IMR-90 (cell line): ENCODE data around the gene SRC. TPM values are rescaled to one million over a fixed set of nuclear protein-coding genes. Genes with fewer than 3 reads are reported as not detected.

Source experiments
- ATAC-seq: fragments of 200-7000 bp; cut with Tn5 transposase; 2 replicates; pipeline ENCODE4 v1.9.1; 2020; ENCODE audit warnings: low read depth, mild to moderate bottlenecking, moderate library complexity
- BruUV-seq: library from RNA; stranded (reverse); fragments of 400-500 nt; replicated peaks from 2 replicates; lab custom pipeline; 2021; lab: Mats Ljungman, UMichigan
- CTCF ChIA-PET: fragments of 300-600 bp; formaldehyde crosslinking; extraction: SDS; loops from one replicate; lab custom pipeline; 2021; ENCODE audit warnings: antibody characterized with exemption; lab: Yijun Ruan, JAX
- POLR2A ChIA-PET: fragments of 300-600 bp; sonication (Branson Sonifier 250); formaldehyde crosslinking; loops from one replicate; lab custom pipeline; 2022; ENCODE audit warnings: antibody characterized with exemption; ENCODE audit not compliant: unreplicated experiment; lab: Charles Lee
- DNase-seq: peaks from one replicate; pipeline ENCODE4 v3.0.0; 2013
- H2AFZ ChIP-seq: replicated peaks from 2 replicates; pipeline ENCODE3; 2013; ENCODE audit warnings: low read length, mild to moderate bottlenecking; ENCODE audit not compliant: poor library complexity
- H2AK5ac ChIP-seq: 2 replicates; pipeline ENCODE4 v1.6.1; 2013; ENCODE audit warnings: low read depth, low read length, inconsistent platforms
- H2AK9ac ChIP-seq: replicated peaks from 2 replicates; pipeline ENCODE3; 2013; ENCODE audit warnings: mild to moderate bottlenecking, low read depth, low read length, moderate library complexity; ENCODE audit not compliant: poor library complexity
- H2BK120ac ChIP-seq: 2 replicates; pipeline ENCODE4 v1.6.1; 2013; ENCODE audit warnings: low read depth, low read length, inconsistent platforms
- H2BK15ac ChIP-seq: 3 replicates; pipeline ENCODE4 v1.6.1; 2013; ENCODE audit warnings: low read depth, low read length, inconsistent platforms
- H2BK20ac ChIP-seq: 2 replicates; pipeline ENCODE4 v1.6.1; 2013; ENCODE audit warnings: low read depth, mild to moderate bottlenecking, inconsistent platforms, low read length, moderate library complexity
- H2BK5ac ChIP-seq: 2 replicates; pipeline ENCODE4 v1.6.1; 2013; ENCODE audit warnings: mild to moderate bottlenecking, low read depth, low read length, inconsistent platforms; ENCODE audit not compliant: poor library complexity, severe bottlenecking
- H3K14ac ChIP-seq: replicated peaks from 2 replicates; pipeline ENCODE4 v1.6.1; 2013; ENCODE audit warnings: low read depth, low read length, inconsistent platforms
- H3K18ac ChIP-seq: 2 replicates; pipeline ENCODE4 v1.6.1; 2013; ENCODE audit warnings: low read depth, low read length, control low read depth
- H3K23ac ChIP-seq: 2 replicates; pipeline ENCODE4 v1.6.1; 2013; ENCODE audit warnings: low read depth, low read length, inconsistent platforms
- H3K27ac ChIP-seq: 2 replicates; pipeline ENCODE4 v1.5.1; 2013; ENCODE audit warnings: mild to moderate bottlenecking, control low read depth, low read length; ENCODE audit not compliant: insufficient read depth
- H3K27me3 ChIP-seq: 2 replicates; pipeline ENCODE4 v1.6.1; 2013; ENCODE audit warnings: low read length; ENCODE audit not compliant: control insufficient read depth, insufficient read depth
- H3K36me3 ChIP-seq: 2 replicates; pipeline ENCODE4 v1.6.1; 2013; ENCODE audit warnings: low read length, mixed read lengths; ENCODE audit not compliant: control insufficient read depth, insufficient read depth
- H3K4ac ChIP-seq: 2 replicates; pipeline ENCODE4 v1.6.1; 2013; ENCODE audit warnings: low read depth, low read length, inconsistent platforms
- H3K4me1 ChIP-seq: 2 replicates; pipeline ENCODE4 v1.6.1; 2013; ENCODE audit warnings: low read length, mixed read lengths; ENCODE audit not compliant: control insufficient read depth, insufficient read depth
- H3K4me2 ChIP-seq: 2 replicates; pipeline ENCODE4 v1.6.1; 2013; ENCODE audit warnings: low read depth, mild to moderate bottlenecking, control low read depth, low read length, moderate library complexity
- H3K4me3 ChIP-seq: 2 replicates; pipeline ENCODE4 v1.5.1; 2013; ENCODE audit warnings: low read depth, mild to moderate bottlenecking, control low read depth, low read length, moderate library complexity; ENCODE audit not compliant: insufficient read depth
- H3K56ac ChIP-seq: 2 replicates; pipeline ENCODE4 v1.6.1; 2013; ENCODE audit warnings: low read length, inconsistent platforms; ENCODE audit not compliant: insufficient read depth; ENCODE audit errors: extremely low read depth
- H3K79me1 ChIP-seq, 2 experiments: 2 replicates each; pipeline ENCODE4 v1.6.1; 2013; ENCODE audit warnings: low read length in 2 of 2, inconsistent platforms in 1 of 2, low read depth in 1 of 2
- H3K9ac ChIP-seq: 2 replicates; pipeline ENCODE4 v1.6.1; 2013; ENCODE audit warnings: low read depth, low read length, control low read depth
- H3K9me1 ChIP-seq: 2 replicates; pipeline ENCODE4 v1.6.1; 2013; ENCODE audit warnings: low read length, inconsistent platforms; ENCODE audit not compliant: insufficient read depth
- H3K9me3 ChIP-seq: 2 replicates; pipeline ENCODE4 v1.6.1; 2013; ENCODE audit warnings: low read length; ENCODE audit not compliant: control insufficient read depth, insufficient read depth
- H4K20me1 ChIP-seq: 2 replicates; pipeline ENCODE4 v1.6.1; 2013; ENCODE audit warnings: low read length, inconsistent platforms; ENCODE audit not compliant: insufficient read depth
- H4K5ac ChIP-seq: 2 replicates; pipeline ENCODE4 v1.6.1; 2013; ENCODE audit warnings: mild to moderate bottlenecking, low read depth, low read length, control low read depth
- H4K8ac ChIP-seq, 2 experiments: 2 replicates each; pipeline ENCODE4 v1.6.1; 2013; ENCODE audit warnings: low read depth in 2 of 2, low read length in 2 of 2, control low read depth in 1 of 2, inconsistent platforms in 1 of 2
- H4K91ac ChIP-seq: 2 replicates; pipeline ENCODE4 v1.6.1; 2013; ENCODE audit warnings: low read depth, low read length, inconsistent platforms; ENCODE audit not compliant: insufficient read depth
- BHLHE40 ChIP-seq: fragments of 150-350 bp; IDR thresholded peaks from 2 replicates; pipeline ENCODE4 v1.6.1; 2016; ENCODE audit warnings: mild to moderate bottlenecking, low read depth, low read length
- CEBPB ChIP-seq: IDR thresholded peaks from 2 replicates; pipeline ENCODE4 v1.6.1; 2012; ENCODE audit warnings: low read depth, low read length, improper control_type of control experiment
- CHD1 ChIP-seq: IDR thresholded peaks from 2 replicates; pipeline ENCODE4 v1.6.1; 2012; ENCODE audit warnings: low read depth, low read length, improper control_type of control experiment
- CTCF ChIP-seq: conservative IDR thresholded peaks from 2 replicates; pipeline ENCODE4 v1.5.1; 2012; ENCODE audit warnings: mild to moderate bottlenecking, low read depth, low read length, improper control_type of control experiment
- ELK1 ChIP-seq: fragments of 150-350 bp; IDR thresholded peaks from 2 replicates; pipeline ENCODE4 v1.6.1; 2016; ENCODE audit warnings: low read depth, mild to moderate bottlenecking, low read length, moderate library complexity, borderline replicate concordance
- MAFK ChIP-seq: IDR thresholded peaks from 2 replicates; pipeline ENCODE4 v1.6.1; 2012; ENCODE audit warnings: low read depth, low read length, improper control_type of control experiment
- MAZ ChIP-seq: IDR thresholded peaks from 2 replicates; pipeline ENCODE4 v1.6.1; 2012; ENCODE audit warnings: low read depth, mild to moderate bottlenecking, low read length, improper control_type of control experiment, moderate library complexity, borderline replicate concordance
- MXI1 ChIP-seq: IDR thresholded peaks from 2 replicates; pipeline ENCODE4 v1.6.1; 2012; ENCODE audit warnings: low read depth, mild to moderate bottlenecking, low read length, moderate library complexity, borderline replicate concordance
- NFE2L2 ChIP-seq: fragments of 150-350 bp; IDR thresholded peaks from 2 replicates; pipeline ENCODE4 v1.6.1; 2016; ENCODE audit warnings: low read depth, mild to moderate bottlenecking, low read length
- POLR2A ChIP-seq: IDR thresholded peaks from 2 replicates; pipeline ENCODE4 v1.6.1; 2012; ENCODE audit warnings: mild to moderate bottlenecking, low read depth, low read length
- RAD21 ChIP-seq: IDR thresholded peaks from 2 replicates; pipeline ENCODE4 v1.6.1; 2012; ENCODE audit warnings: low read length, improper control_type of control experiment
- RCOR1 ChIP-seq: IDR thresholded peaks from 2 replicates; pipeline ENCODE4 v1.6.1; 2012; ENCODE audit warnings: mild to moderate bottlenecking, low read length, improper control_type of control experiment; ENCODE audit not compliant: insufficient replicate concordance
- RFX5 ChIP-seq: IDR thresholded peaks from 2 replicates; pipeline ENCODE4 v1.8.0; 2012; ENCODE audit warnings: low read depth, mild to moderate bottlenecking, low read length, moderate library complexity
- USF2 ChIP-seq: fragments of 150-350 bp; IDR thresholded peaks from 2 replicates; pipeline ENCODE4 v1.6.1; 2017; ENCODE audit warnings: mild to moderate bottlenecking, antibody characterized with exemption, low read length, low read depth
- WGBS, 2 experiments: methylation state at CpG; one replicate each; pipeline versions ENCODE4 v1.1.5 to v1.1.7; 2013; ENCODE audit warnings: missing lambda C conversion rate in 2 of 2; ENCODE audit not compliant: insufficient read length in 1 of 2; ENCODE audit errors: extremely low coverage in 2 of 2; 5-methylcytosine and 5-hydroxymethylcytosine counted together
- dilution Hi-C: fragments of 300-500 bp; cut with HindIII; formaldehyde crosslinking; loops from one replicate; pipeline ENCODE4 v1.14.3; 2018; ENCODE audit warnings: low sequenced_read_pairs; ENCODE audit not compliant: unreplicated experiment
- in situ Hi-C: fragments of 300-500 bp; cut with MboI; formaldehyde crosslinking; loops from 3 replicates; pipeline ENCODE4 v1.14.3; 2019; ENCODE audit warnings: low sequenced_read_pairs, inconsistent platforms, mixed read lengths
- intact Hi-C: fragments of 100-400 bp; cut with micrococcal nuclease; formaldehyde crosslinking; loops from 2 replicates; pipeline ENCODE4 v1.10.0; 2022
- polyA plus RNA-seq, 3 experiments: library from polyadenylated mRNA; depleted of rRNA; stranded (reverse); fragments of >200 nt; gene quantifications; 2 replicates each; pipeline ENCODE4 v1.2.3, GENCODE V29; 2012; ENCODE audit warnings: low replicate concordance in 1 of 3
- total RNA-seq: library from RNA; depleted of rRNA; stranded (reverse); fragments of >200 nt; gene quantifications from 2 replicates; pipeline ENCODE4 v1.2.3, GENCODE V29; 2012

Gene SRC
- total and polyA plus RNA-seq, 2 of the 4 experiments (the other 2 are of a cell fraction): 7.0 to 24.2 TPM

GRCh38 chr20:37420610-37421009, 74.7 kb downstream of the SRC start:
- no peaks in the 10 kb centered on the region for H4K20me1 ChIP-seq
- no peak overlapping the region for H4K91ac ChIP-seq
- H3K4ac ChIP-seq: no peak overlapping the region
- no peak overlapping the region for H2AK9ac ChIP-seq
- intact Hi-C loops: no loop called here
- H4K5ac ChIP-seq: no peak overlapping the region
- H3K36me3 ChIP-seq: no peaks in the 10 kb centered on the region
- H3K9me1 ChIP-seq: peaks cover 9% of the 10 kb centered on the region; the same call in 1 of the 2 replicates
- no peaks in the 10 kb centered on the region for H3K9me3 ChIP-seq
- H3K27ac ChIP-seq: no peak overlapping the region
- WGBS, 2 experiments: 97% methylated on average over 5 of the region's 13 CpGs; no CpG with 5 or more reads in 1 of the 2 experiments
- H3K79me1 ChIP-seq: no peaks in the 10 kb centered on the region
- peaks cover 92% of the 10 kb centered on the region for H3K27me3 ChIP-seq
- ChIA-PET POLR2A (no interaction called here), CTCF (no interaction called here)
- no peak overlapping the region for H3K4me3 ChIP-seq
- no peak overlapping the region for H3K18ac ChIP-seq
- ATAC-seq (no peak), DNase-seq (no peak)
- H4K8ac ChIP-seq: no peak overlapping the region
- H2AK5ac ChIP-seq: no peak overlapping the region
- H3K23ac ChIP-seq: no peak overlapping the region
- TF ChIP-seq RAD21 (no peak), MAFK (no peak), POLR2A (no peak), ELK1 (no peak), CEBPB (no peak), CTCF (no peak), RFX5 (no peak), USF2 (no peak), MXI1 (no peak), BHLHE40 (no peak), CHD1 (no peak), RCOR1 (no peak), MAZ (no peak), NFE2L2 (no peak)
- H3K14ac ChIP-seq: no peak overlapping the region
- no peak overlapping the region for H2BK120ac ChIP-seq
- no peak overlapping the region for H3K9ac ChIP-seq
- no peaks in the 10 kb centered on the region; the same call in 1 of the 2 replicates for H3K4me1 ChIP-seq
- H3K4me2 ChIP-seq: no peak overlapping the region
- BruUV-seq: no TSS peak
- no peak overlapping the region for H2BK5ac ChIP-seq
- dilution Hi-C loops: no loop called here
- no peak overlapping the region for H3K56ac ChIP-seq
- no peak overlapping the region for H2AFZ ChIP-seq
- H2BK20ac ChIP-seq: no peak overlapping the region
- in situ Hi-C loops: no loop called here
- no peak overlapping the region for H2BK15ac ChIP-seq
